ENCODE results near the gene EGR2. TPM values are rescaled to one million over a fixed set of nuclear protein-coding genes. Genes with fewer than 3 reads are reported as not detected.
A peak's percentile ranks its signal among the peaks of the same experiment; 100 is the strongest.

Gene EGR2
- polyA plus RNA-seq, 1 of the 3 experiments (the other 2 are of a cell fraction), result 0.25 TPM

GRCh38 chr10:62858364-62858763, 42.2 kb upstream of the EGR2 start:
- Histone ChIP-seq H3K4me3 (ENCODE audit: low read depth in 2 of 2, low read length in 1 of 2) (no peak overlapping the region), H2AFZ (ENCODE audit: low read depth) (no peak overlapping the region), H3K27ac (ENCODE audit: low read depth in 2 of 2, low read length in 1 of 2) (no peak overlapping the region), H3K36me3 (replicated peaks in 1 of 2; ENCODE audit: control insufficient read depth in 1 of 2, insufficient read depth in 2 of 2, low read length in 1 of 2) (no peaks in the 10 kb centered on the region), H3K79me2 (ENCODE audit: insufficient read depth) (no peaks in the 10 kb centered on the region), H3K27me3 (ENCODE audit: insufficient read depth) (no peaks in the 10 kb centered on the region; the same call in 1 of the 2 replicates), H3K9me3 (no peaks in the 10 kb centered on the region), H3K9ac (no peak overlapping the region), H3K4me2 (no peak overlapping the region), H4K20me1 (ENCODE audit: insufficient read depth) (no peaks in the 10 kb centered on the region), H3K4me1 (ENCODE audit: control insufficient read depth in 1 of 2, insufficient read depth in 2 of 2, low read depth in 1 of 2, low read length in 1 of 2) (no peaks in the 10 kb centered on the region; a peak in 1 of 4 replicates), H3K9me2 (no peaks in the 10 kb centered on the region), H3F3A (replicated peaks; ENCODE audit: insufficient read depth) (no peaks in the 10 kb centered on the region)
- peak; percentile 10 for DNase-seq
- ChIA-PET CTCF (no interaction called here), POLR2A (no interaction called here)
- WGBS (ENCODE audit: low lambda C conversion rate), result 46% methylated on average over 6 of the region's 6 CpGs
- TF ChIP-seq, protein P1, sequence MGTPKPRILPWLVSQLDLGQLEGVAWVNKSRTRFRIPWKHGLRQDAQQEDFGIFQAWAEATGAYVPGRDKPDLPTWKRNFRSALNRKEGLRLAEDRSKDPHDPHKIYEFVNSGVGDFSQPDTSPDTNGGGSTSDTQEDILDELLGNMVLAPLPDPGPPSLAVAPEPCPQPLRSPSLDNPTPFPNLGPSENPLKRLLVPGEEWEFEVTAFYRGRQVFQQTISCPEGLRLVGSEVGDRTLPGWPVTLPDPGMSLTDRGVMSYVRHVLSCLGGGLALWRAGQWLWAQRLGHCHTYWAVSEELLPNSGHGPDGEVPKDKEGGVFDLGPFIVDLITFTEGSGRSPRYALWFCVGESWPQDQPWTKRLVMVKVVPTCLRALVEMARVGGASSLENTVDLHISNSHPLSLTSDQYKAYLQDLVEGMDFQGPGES (IDR thresholded peaks at IDR 0.05; ENCODE audit: low read depth, low read length), result no peak
- TF ChIP-seq, protein P2, sequence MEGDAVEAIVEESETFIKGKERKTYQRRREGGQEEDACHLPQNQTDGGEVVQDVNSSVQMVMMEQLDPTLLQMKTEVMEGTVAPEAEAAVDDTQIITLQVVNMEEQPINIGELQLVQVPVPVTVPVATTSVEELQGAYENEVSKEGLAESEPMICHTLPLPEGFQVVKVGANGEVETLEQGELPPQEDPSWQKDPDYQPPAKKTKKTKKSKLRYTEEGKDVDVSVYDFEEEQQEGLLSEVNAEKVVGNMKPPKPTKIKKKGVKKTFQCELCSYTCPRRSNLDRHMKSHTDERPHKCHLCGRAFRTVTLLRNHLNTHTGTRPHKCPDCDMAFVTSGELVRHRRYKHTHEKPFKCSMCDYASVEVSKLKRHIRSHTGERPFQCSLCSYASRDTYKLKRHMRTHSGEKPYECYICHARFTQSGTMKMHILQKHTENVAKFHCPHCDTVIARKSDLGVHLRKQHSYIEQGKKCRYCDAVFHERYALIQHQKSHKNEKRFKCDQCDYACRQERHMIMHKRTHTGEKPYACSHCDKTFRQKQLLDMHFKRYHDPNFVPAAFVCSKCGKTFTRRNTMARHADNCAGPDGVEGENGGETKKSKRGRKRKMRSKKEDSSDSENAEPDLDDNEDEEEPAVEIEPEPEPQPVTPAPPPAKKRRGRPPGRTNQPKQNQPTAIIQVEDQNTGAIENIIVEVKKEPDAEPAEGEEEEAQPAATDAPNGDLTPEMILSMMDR (IDR thresholded peaks at IDR 0.05), result no peak
- TF ChIP-seq GABPA (IDR thresholded peaks at IDR 0.05; ENCODE audit: low read depth), result no peak
- TF ChIP-seq TEAD4 (IDR thresholded peaks at IDR 0.05; ENCODE audit: borderline replicate concordance, insufficient read depth), result no peak
- TF ChIP-seq EP300 (IDR thresholded peaks at IDR 0.05; ENCODE audit: borderline replicate concordance in 1 of 2, low read depth in 1 of 2, low read length in 1 of 2), result no peak
- TF ChIP-seq RFX5 (IDR thresholded peaks at IDR 0.05; ENCODE audit: low read length), result no peak
- TF ChIP-seq ELF1 (IDR thresholded peaks at IDR 0.05), result no peak
- no peak for TF ChIP-seq NFIC (IDR thresholded peaks at IDR 0.05; ENCODE audit: borderline replicate concordance)
- TF ChIP-seq SMC3 (IDR thresholded peaks at IDR 0.05; ENCODE audit: low read depth, low read length), result no peak
- no peak for TF ChIP-seq FOXM1 (IDR thresholded peaks at IDR 0.05; ENCODE audit: low read depth)
- TF ChIP-seq POLR2AphosphoS5 (IDR thresholded peaks at IDR 0.05; ENCODE audit: low read depth, low read length), result no peak
- TF ChIP-seq JUND (IDR thresholded peaks at IDR 0.05), result no peak
- no peak for TF ChIP-seq TCF12 (IDR thresholded peaks at IDR 0.05)

- CTCF ChIA-PET, result no interaction called here
- POLR2A ChIA-PET, result no interaction called here
Measured at GRCh38 chr10:62856021-62856420, 39.9 kb upstream of the EGR2 start.

More at GRCh38 chr10:62856021-62856420, 39.9 kb upstream of the EGR2 start:
- H3K9me2 ChIP-seq, result no peaks in the 10 kb centered on the region
- no peak overlapping the region for H3K4me3 ChIP-seq (ENCODE audit: low read depth in 2 of 2, low read length in 1 of 2)
- TF ChIP-seq TCF12 (IDR thresholded peaks at IDR 0.05), result no peak
- no peak for TF ChIP-seq FOSL2 (IDR thresholded peaks at IDR 0.05; ENCODE audit: borderline replicate concordance, low read depth)
- no peak for TF ChIP-seq TEAD4 (IDR thresholded peaks at IDR 0.05; ENCODE audit: borderline replicate concordance, insufficient read depth)
- TF ChIP-seq, protein P3, sequence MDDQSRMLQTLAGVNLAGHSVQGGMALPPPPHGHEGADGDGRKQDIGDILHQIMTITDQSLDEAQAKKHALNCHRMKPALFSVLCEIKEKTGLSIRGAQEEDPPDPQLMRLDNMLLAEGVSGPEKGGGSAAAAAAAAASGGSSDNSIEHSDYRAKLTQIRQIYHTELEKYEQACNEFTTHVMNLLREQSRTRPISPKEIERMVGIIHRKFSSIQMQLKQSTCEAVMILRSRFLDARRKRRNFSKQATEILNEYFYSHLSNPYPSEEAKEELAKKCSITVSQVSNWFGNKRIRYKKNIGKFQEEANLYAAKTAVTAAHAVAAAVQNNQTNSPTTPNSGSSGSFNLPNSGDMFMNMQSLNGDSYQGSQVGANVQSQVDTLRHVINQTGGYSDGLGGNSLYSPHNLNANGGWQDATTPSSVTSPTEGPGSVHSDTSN (IDR thresholded peaks at IDR 0.05), result no peak
- no peak overlapping the region for H3K27ac ChIP-seq (ENCODE audit: low read depth in 2 of 2, low read length in 1 of 2)
- H3K9ac ChIP-seq, result no peak overlapping the region
- no peaks in the 10 kb centered on the region for H3F3A ChIP-seq (replicated peaks; ENCODE audit: insufficient read depth)
- H2AFZ ChIP-seq (ENCODE audit: low read depth), result no peak overlapping the region
- WGBS (ENCODE audit: low lambda C conversion rate), result 25% methylated on average over 4 of the region's 4 CpGs
- H3K36me3 ChIP-seq (replicated peaks in 1 of 2; ENCODE audit: control insufficient read depth in 1 of 2, insufficient read depth in 2 of 2, low read length in 1 of 2), result no peaks in the 10 kb centered on the region
- H3K27me3 ChIP-seq (ENCODE audit: insufficient read depth), result no peaks in the 10 kb centered on the region; the same call in 1 of the 2 replicates
- no peaks in the 10 kb centered on the region; a peak in 1 of 4 replicates for H3K4me1 ChIP-seq (ENCODE audit: control insufficient read depth in 1 of 2, insufficient read depth in 2 of 2, low read depth in 1 of 2, low read length in 1 of 2)
- H3K79me2 ChIP-seq (ENCODE audit: insufficient read depth), result no peaks in the 10 kb centered on the region
- no peaks in the 10 kb centered on the region for H3K9me3 ChIP-seq
- H4K20me1 ChIP-seq (ENCODE audit: insufficient read depth), result no peaks in the 10 kb centered on the region
- H3K4me2 ChIP-seq, result no peak overlapping the region
- DNase-seq, result no peak

Measured in SK-N-SH (cell line).